Renal cortical epithelial cell (primary cell): Measurements from ENCODE around the gene NUP214. TPM values are rescaled to one million over a fixed set of nuclear protein-coding genes. Genes with fewer than 3 reads are reported as not detected.

ENCODE experiments used
- DNase-seq: peaks from one replicate; pipeline ENCODE4 v3.0.0-alpha.2; 2011; ENCODE audit warnings: low read depth
- total RNA-seq: library from RNA; depleted of rRNA; stranded (reverse); fragments of >200 nt; gene quantifications from 2 replicates; pipeline ENCODE4 v1.2.3, GENCODE V29; 2014

The NUP214 gene
- total RNA-seq, 1 donor from 2014 or later = 40.6 TPM

- DNase-seq = no peak
Observed at GRCh38 chr9:131277287-131277909, 152.0 kb downstream of the NUP214 start.

GRCh38 chr9:131277910-131278701, 152.7 kb downstream of the NUP214 start:
- peak; percentile 48 for DNase-seq

- no peak for DNase-seq
Observed at GRCh38 chr9:131278702-131279111, 153.3 kb downstream of the NUP214 start.

GRCh38 chr9:131279196-131279862, 153.9 kb downstream of the NUP214 start:
- DNase-seq = no peak

- no peak for DNase-seq
Observed at GRCh38 chr9:131279863-131280570, 154.6 kb downstream of the NUP214 start.

GRCh38 chr9:131280660-131281059, 155.3 kb downstream of the NUP214 start:
- DNase-seq = no peak

- DNase-seq = no peak
Observed at GRCh38 chr9:131281119-131281965, 156.0 kb downstream of the NUP214 start.

- no peak for DNase-seq
Observed at GRCh38 chr9:131282175-131282574, 156.8 kb downstream of the NUP214 start.

GRCh38 chr9:131282688-131283422, 157.5 kb downstream of the NUP214 start:
- DNase-seq = no peak

Other genes with a start within 250 kb of the NUP214 start
- not detected in 2 replicates for gene QRFP, start 228.8 kb upstream of the NUP214 start, total RNA-seq
- gene FIBCD1, start 186.3 kb upstream of the NUP214 start, total RNA-seq = 0.52 and 7.9 TPM in 2 replicates
- gene LAMC3, start 116.4 kb upstream of the NUP214 start, total RNA-seq = 0.05 TPM in 1 of 2 replicates, not detected in the other
- gene AIF1L, start 29.1 kb upstream of the NUP214 start, total RNA-seq = 322 and 450 TPM in 2 replicates
- gene FAM78A, start 150.9 kb downstream of the NUP214 start, total RNA-seq = 0.17 and 0.85 TPM in 2 replicates
- gene PLPP7, start 164.1 kb downstream of the NUP214 start, total RNA-seq = 8.0 and 9.9 TPM in 2 replicates